Right lobe of liver (tissue), 4 donors: ENCODE data around the gene CALCOCO2.

Experiments
- POLR2A ChIP-seq: fragments of 450-650 bp; IDR thresholded peaks from one replicate; pipeline ENCODE4 v1.6.1; 2017; ENCODE audit warnings: antibody characterized with exemption, mild to moderate bottlenecking
- TF ChIP-seq, protein P1 (sequence below), 4 donors: fragments of 200-600 bp in 3 of 4; fragments of 450-650 bp in 1 of 4; IDR thresholded peaks; one replicate each; pipeline versions ENCODE4 v1.5.1 to v1.8.0; 2016 to 2022; ENCODE audit warnings: antibody characterized with exemption in 4 of 4, mild to moderate bottlenecking in 2 of 4
- donor health status: DM: no; HTN: no; CAD: no.
- donor health status: DM: no; HTN: no; CAD: no.
- donor health status: DM: no; HTN: yes; CAD: no.

DNA sequence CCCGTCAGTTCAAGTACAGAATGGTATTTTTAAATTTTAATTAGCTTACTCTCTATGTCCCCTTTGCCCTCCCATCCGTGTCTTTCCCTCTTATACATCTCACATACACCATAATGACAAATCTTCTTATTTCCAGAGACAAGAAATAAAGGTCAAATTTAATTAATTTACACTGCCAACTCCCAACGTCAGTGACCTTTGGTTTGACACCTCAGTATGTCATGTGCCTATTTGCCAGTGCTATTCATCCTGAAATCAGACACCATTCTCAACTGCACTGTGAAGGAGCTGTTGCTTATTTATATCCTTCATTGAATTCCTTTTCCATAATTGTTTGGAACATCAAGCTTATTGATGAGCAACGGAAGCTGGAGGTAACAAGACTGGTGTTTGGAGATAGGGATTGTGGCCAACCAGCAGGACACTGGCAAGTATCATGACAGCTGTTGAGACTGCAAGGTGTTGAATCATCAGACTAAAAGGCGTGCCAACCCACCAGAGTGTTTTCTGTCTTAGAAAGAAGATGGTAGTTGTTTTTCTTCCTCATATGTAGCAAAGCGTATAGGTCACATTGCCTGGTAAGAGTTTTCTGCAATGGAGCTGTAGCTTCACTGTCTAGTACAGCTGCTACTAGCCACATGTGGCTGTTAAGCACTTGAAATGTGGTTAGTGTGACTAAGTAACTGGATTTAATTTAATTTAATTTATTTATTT, 12.5 kb downstream of the CALCOCO2 start:
- TF ChIP-seq, protein P1, sequence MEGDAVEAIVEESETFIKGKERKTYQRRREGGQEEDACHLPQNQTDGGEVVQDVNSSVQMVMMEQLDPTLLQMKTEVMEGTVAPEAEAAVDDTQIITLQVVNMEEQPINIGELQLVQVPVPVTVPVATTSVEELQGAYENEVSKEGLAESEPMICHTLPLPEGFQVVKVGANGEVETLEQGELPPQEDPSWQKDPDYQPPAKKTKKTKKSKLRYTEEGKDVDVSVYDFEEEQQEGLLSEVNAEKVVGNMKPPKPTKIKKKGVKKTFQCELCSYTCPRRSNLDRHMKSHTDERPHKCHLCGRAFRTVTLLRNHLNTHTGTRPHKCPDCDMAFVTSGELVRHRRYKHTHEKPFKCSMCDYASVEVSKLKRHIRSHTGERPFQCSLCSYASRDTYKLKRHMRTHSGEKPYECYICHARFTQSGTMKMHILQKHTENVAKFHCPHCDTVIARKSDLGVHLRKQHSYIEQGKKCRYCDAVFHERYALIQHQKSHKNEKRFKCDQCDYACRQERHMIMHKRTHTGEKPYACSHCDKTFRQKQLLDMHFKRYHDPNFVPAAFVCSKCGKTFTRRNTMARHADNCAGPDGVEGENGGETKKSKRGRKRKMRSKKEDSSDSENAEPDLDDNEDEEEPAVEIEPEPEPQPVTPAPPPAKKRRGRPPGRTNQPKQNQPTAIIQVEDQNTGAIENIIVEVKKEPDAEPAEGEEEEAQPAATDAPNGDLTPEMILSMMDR (IDR thresholded peaks at IDR 0.05) = no peak
- TF ChIP-seq POLR2A = no peak
